Suprapubic skin (tissue), 4 donors: ENCODE data around the gene PPP6R2. TPM values are rescaled to one million over a fixed set of nuclear protein-coding genes. Genes with fewer than 3 reads are reported as not detected.

Source experiments
- DNase-seq, 2 donors: peaks; one replicate each; pipeline ENCODE4 v3.0.0-alpha.2; 2019; ENCODE audit warnings: low spot score in 2 of 2
- H3K27ac ChIP-seq: fragments of 200-600 bp; sonication (generic); one replicate; pipeline ENCODE4 v1.5.1; 2019
- H3K27me3 ChIP-seq: fragments of 200-600 bp; sonication (generic); one replicate; pipeline ENCODE4 v1.5.1; 2019
- H3K36me3 ChIP-seq: fragments of 200-600 bp; sonication (generic); one replicate; pipeline ENCODE4 v1.5.1; 2019
- H3K4me1 ChIP-seq: fragments of 200-600 bp; sonication (generic); one replicate; pipeline ENCODE4 v1.5.1; 2019
- H3K4me3 ChIP-seq: fragments of 200-600 bp; sonication (generic); one replicate; pipeline ENCODE4 v1.5.1; 2019; ENCODE audit warnings: mild to moderate bottlenecking
- H3K9me3 ChIP-seq: fragments of 200-600 bp; sonication (generic); one replicate; pipeline ENCODE4 v1.5.1; 2019
- EP300 ChIP-seq: sonication (generic); formaldehyde crosslinking; IDR thresholded peaks from one replicate; pipeline ENCODE4 v1.6.1; 2017; ENCODE audit warnings: antibody characterized with exemption
- POLR2A ChIP-seq, 2 donors: fragments of 450-650 bp; IDR thresholded peaks; one replicate each; pipeline ENCODE4 v1.6.1; 2017; ENCODE audit warnings: antibody characterized with exemption in 2 of 2, mild to moderate bottlenecking in 2 of 2, moderate library complexity in 2 of 2
- POLR2AphosphoS5 ChIP-seq, 3 donors: sonication (generic); formaldehyde crosslinking; IDR thresholded peaks; one replicate each; pipeline ENCODE4 v1.6.1; 2017; ENCODE audit warnings: antibody characterized with exemption in 3 of 3
- WGBS: methylation state at CpG from one replicate; pipeline ENCODE4 v1.1.5; 2018; 5-methylcytosine and 5-hydroxymethylcytosine counted together
- total RNA-seq, 4 donors: library from RNA; depleted of rRNA; stranded (reverse); fragments of >200 nt; gene quantifications; one replicate each; pipeline ENCODE4 v1.1.0, GENCODE V29; 2016
- TF ChIP-seq, protein P1 (sequence below), 2 donors: fragments of 200-600 bp in 1 of 2; fragments of 450-650 bp in 1 of 2; sonication (generic) in 1 of 2; IDR thresholded peaks; one replicate each; pipeline ENCODE4 v1.5.1; 2016 to 2019; ENCODE audit warnings: antibody characterized with exemption in 2 of 2, mild to moderate bottlenecking in 1 of 2, moderate library complexity in 1 of 2

The PPP6R2 gene
- total RNA-seq, 4 donors from 2014 or later, result 46.7 to 70.3 (median 64.6) TPM

DNA sequence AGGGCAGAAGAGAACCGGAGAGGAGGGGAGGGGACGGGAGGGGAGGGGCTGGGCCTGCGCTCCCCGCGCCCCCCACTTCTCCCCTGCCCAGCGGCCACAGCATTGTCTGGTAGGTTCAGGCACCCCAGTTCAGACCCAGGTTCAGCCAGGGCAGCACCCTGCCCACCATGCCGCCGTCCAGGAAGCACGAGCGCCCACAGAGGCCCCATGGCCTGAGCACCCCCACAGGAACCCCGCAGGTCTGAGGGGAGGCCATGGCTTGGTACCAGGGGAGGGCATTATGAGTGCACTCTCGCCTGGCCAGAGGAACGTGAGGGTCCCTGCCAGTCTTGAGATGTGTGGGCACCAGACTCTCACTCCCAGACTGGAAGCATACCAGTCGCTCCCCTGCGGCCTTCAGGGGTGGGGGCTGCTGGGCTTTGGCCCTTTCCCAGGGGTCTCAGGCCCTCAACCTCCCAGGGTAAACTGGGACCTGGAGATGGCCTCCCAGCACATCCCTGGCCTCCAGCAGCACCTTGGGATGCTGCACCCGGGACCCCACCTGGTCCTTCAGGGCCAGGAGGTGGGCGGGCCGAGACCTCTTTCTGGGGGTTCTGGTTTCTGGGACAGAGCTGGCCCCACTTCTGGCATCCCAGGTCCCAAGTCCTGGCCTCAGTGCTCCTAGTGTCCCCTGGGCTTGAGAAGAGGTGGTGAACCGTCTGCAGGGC, 35.1 kb upstream of the PPP6R2 start:
- 36% methylated on average over 8 of the region's 19 CpGs for WGBS
- Histone ChIP-seq H3K36me3 (no peaks in the 10 kb centered on the region), H3K27me3 (no peaks in the 10 kb centered on the region), H3K4me1 (peaks cover 55% of the 10 kb centered on the region), H3K27ac (peak overlapping the region; percentile 71), H3K9me3 (no peaks in the 10 kb centered on the region), H3K4me3 (peak overlapping the region; percentile 2)
- TF ChIP-seq, protein P1, sequence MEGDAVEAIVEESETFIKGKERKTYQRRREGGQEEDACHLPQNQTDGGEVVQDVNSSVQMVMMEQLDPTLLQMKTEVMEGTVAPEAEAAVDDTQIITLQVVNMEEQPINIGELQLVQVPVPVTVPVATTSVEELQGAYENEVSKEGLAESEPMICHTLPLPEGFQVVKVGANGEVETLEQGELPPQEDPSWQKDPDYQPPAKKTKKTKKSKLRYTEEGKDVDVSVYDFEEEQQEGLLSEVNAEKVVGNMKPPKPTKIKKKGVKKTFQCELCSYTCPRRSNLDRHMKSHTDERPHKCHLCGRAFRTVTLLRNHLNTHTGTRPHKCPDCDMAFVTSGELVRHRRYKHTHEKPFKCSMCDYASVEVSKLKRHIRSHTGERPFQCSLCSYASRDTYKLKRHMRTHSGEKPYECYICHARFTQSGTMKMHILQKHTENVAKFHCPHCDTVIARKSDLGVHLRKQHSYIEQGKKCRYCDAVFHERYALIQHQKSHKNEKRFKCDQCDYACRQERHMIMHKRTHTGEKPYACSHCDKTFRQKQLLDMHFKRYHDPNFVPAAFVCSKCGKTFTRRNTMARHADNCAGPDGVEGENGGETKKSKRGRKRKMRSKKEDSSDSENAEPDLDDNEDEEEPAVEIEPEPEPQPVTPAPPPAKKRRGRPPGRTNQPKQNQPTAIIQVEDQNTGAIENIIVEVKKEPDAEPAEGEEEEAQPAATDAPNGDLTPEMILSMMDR (IDR thresholded peaks at IDR 0.05), result no peak
- TF ChIP-seq POLR2A (IDR thresholded peaks at IDR 0.05) (no peak), POLR2AphosphoS5 (IDR thresholded peaks at IDR 0.05) (no peak), EP300 (no peak)
- no peak for DNase-seq

DNA sequence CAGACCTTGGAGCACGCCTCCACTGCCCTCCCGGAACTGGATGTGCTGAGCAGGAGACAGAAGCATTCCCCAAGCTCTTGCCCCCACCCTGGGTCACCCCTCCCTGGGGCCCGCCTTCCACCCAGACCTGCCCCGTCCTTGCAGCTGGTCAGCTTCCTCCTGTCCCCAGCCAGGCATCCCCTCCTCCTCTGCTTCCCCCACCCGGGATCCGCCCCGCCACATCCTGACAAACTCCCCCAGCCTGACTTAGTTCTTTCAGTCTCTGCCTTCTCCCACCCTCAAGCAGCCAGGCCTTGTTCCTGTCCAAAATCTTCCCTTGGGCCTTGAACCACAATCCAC, 34.6 kb upstream of the PPP6R2 start:
- H3K4me3 ChIP-seq, result no peak overlapping the region
- no peaks in the 10 kb centered on the region for H3K9me3 ChIP-seq
- peak overlapping the region; percentile 71 for H3K27ac ChIP-seq
- H3K36me3 ChIP-seq, result no peaks in the 10 kb centered on the region
- no peak for DNase-seq
- TF ChIP-seq POLR2A (IDR thresholded peaks at IDR 0.05) (no peak), EP300 (no peak), POLR2AphosphoS5 (IDR thresholded peaks at IDR 0.05) (no peak)
- TF ChIP-seq, protein P1 (IDR thresholded peaks at IDR 0.05), result no peak
- peaks cover 50% of the 10 kb centered on the region for H3K4me1 ChIP-seq
- 45% methylated on average over 5 of the region's 7 CpGs for WGBS
- no peaks in the 10 kb centered on the region for H3K27me3 ChIP-seq

DNA sequence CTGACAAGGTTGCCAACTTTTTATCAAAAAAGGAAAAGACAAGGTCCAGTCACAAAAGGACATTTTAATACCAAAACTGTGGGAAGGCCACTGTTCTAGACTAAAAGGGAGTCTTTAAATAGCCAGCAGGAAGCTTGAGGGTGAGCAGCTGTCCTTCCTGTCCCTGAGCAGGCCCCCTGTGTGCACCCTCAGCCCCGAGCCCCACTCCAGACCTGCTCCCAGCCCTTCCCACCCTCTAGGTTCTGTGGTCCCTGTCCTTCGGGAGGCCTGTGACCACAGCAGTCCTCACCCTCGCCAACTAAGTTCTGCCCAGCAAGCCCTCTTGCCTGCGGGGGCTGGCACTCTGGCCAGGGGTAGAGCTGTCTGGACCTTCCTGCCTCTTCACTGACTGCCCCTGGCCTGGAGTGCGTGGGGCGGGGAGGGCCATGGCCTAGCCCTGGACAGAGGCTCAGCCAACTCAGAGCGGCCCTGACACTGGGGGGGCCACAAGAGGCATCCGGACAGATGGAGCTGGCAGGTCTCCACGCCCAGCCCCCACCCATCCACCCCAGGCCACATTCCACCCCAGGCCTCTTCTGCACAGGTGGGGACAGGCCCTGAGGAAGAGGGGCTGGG, 34.0 kb upstream of the PPP6R2 start:
- no peak for DNase-seq
- H3K27me3 ChIP-seq, result no peaks in the 10 kb centered on the region
- WGBS, result 46% methylated on average over 3 of the region's 9 CpGs
- TF ChIP-seq EP300 (no peak), POLR2AphosphoS5 (IDR thresholded peaks at IDR 0.05) (no peak), POLR2A (IDR thresholded peaks at IDR 0.05) (no peak)
- TF ChIP-seq, protein P1 (IDR thresholded peaks at IDR 0.05), result no peak
- H3K4me1 ChIP-seq, result peaks cover 46% of the 10 kb centered on the region
- H3K4me3 ChIP-seq, result no peak overlapping the region
- no peaks in the 10 kb centered on the region for H3K9me3 ChIP-seq
- H3K36me3 ChIP-seq, result no peaks in the 10 kb centered on the region
- H3K27ac ChIP-seq, result peak overlapping the region; percentile 71

- WGBS, result 89% methylated on average over 7 of the region's 7 CpGs
- Histone ChIP-seq H3K4me3 (no peak overlapping the region), H3K27me3 (no peaks in the 10 kb centered on the region), H3K9me3 (no peaks in the 10 kb centered on the region), H3K27ac (peak overlapping the region; percentile 71), H3K36me3 (no peaks in the 10 kb centered on the region), H3K4me1 (peaks cover 44% of the 10 kb centered on the region)
- TF ChIP-seq POLR2A (IDR thresholded peaks at IDR 0.05) (no peak), POLR2AphosphoS5 (IDR thresholded peaks at IDR 0.05) (no peak), EP300 (no peak)
- TF ChIP-seq, protein P1 (IDR thresholded peaks at IDR 0.05), result no peak
- no peak for DNase-seq
Measured at GRCh38 chr22:50309601-50309991, 33.5 kb upstream of the PPP6R2 start.

- WGBS, result 89% methylated on average over 17 of the region's 21 CpGs
- TF ChIP-seq, protein P1 (IDR thresholded peaks at IDR 0.05), result no peak
- TF ChIP-seq EP300, result no peak
- no peak for TF ChIP-seq POLR2A (IDR thresholded peaks at IDR 0.05)
- no peak for TF ChIP-seq POLR2AphosphoS5 (IDR thresholded peaks at IDR 0.05)
- Histone ChIP-seq H3K36me3 (no peaks in the 10 kb centered on the region), H3K4me3 (no peak overlapping the region), H3K9me3 (no peaks in the 10 kb centered on the region), H3K4me1 (peaks cover 40% of the 10 kb centered on the region), H3K27ac (no peak overlapping the region), H3K27me3 (no peaks in the 10 kb centered on the region)
- no peak for DNase-seq
Measured at GRCh38 chr22:50310031-50310722, 33.0 kb upstream of the PPP6R2 start.
